Daoy (cell line): ENCODE measurements around the gene ZNG1A. TPM values are rescaled to one million over a fixed set of nuclear protein-coding genes. Genes with fewer than 3 reads are reported as not detected.
"Not testable (repeated sequence)": the region's sequence is repeated elsewhere in the genome, so short reads cannot be mapped to it uniquely, and the experiment has no call there.

ENCODE experiments used
- DNase-seq: peaks from one replicate; pipeline ENCODE4 v3.0.0-alpha.2; 2015; ENCODE audit warnings: low read depth
- total RNA-seq: library from RNA; depleted of rRNA; stranded (reverse); fragments of >200 nt; shearing (Covaris generic); gene quantifications from 2 replicates; pipeline ENCODE4 v1.2.3, GENCODE V29; 2014; rRNA removed

The ZNG1A gene
- total RNA-seq: 106 and 157 TPM in 2 replicates

DNA sequence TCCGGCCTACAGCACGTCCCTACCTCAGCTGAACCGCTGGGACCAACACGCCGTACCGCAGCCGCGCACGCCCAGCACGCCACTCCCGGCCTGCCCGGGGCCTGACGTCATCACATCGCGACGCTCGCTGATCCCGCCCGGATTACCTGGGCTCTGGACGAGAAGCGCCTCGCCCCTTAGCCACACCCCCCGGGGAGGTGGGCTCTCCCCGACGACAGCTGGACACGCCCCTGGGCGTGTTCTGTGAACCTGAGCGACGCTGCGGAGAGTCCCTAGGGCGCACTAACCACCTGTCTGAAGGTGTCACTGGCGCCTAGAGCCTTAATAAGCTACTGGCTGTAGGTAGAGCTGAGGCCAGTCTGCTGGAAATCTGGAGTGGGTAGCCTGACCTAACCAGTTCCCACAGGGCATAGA, at the start of gene ZNG1A:
Gene ZNG1A, minus strand, starts transcription at position 87 of the 414 bp plus-strand sequence. CDS start 87 bp downstream, outside the sequence.
- peak; percentile 89 for DNase-seq

DNA sequence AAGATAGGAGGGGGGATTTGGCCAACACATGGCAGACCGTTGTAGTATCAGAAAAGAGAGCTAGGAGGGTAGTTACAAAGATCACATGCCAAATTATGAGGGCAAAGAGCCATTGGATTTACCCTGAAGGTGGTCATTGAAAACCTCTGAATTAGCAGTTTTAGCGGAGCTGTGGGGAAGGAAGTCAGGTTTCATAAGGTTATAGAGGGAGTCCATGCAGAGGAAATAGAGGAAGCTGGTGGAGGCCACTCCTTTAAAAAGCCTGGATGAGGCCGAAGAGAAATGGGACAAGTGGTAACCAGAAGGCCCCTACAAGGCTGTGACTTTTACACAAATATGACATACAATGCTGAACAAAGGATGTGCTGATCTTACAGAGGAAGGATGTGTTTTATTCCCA, 49.0 kb upstream of the ZNG1A start:
- DNase-seq: no peak

DNA sequence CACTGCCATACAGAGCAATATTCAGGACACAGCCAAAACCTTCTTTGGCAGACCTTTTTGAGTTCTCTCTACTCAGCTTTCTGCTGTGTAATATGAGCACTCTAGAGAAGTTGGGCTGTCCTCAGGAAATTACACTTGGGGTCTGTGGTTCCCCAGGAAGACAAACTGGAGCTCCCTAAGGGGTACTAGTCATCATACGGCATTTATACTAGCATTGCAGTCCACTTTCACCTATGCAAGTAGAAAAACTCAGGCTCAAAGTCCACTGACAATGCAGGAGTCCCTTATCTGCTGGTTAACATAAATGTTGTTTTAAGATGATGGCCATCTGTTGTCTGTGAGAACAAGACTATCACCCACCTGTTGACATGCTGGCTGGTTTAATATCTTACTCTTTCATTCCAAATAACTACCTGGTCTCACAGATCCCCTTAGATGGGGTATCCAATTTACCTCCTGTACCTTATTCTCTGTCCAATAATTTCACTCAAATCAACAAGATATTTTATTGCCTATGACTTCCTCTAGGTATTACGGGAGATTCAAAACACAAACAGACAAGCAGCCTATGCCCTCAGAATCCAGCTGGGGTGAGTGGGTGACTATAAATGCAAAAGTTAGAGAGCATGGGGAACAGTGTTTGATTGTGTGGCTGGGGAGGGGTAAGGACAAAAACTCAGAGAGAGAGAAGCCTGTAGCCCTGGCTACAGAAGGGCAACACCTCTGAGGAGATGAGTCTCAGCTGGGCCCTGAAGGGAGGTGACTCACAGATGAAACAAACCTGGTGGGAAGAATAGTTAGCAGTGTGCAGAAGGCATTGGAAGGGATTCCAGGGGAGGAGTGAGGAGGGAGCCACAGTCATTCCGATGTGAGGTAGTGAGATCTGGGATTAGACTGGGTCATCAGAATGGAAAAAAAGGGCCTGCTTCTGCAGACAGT, 46.0 kb upstream of the ZNG1A start:
- peak; percentile 90 for DNase-seq

DNA sequence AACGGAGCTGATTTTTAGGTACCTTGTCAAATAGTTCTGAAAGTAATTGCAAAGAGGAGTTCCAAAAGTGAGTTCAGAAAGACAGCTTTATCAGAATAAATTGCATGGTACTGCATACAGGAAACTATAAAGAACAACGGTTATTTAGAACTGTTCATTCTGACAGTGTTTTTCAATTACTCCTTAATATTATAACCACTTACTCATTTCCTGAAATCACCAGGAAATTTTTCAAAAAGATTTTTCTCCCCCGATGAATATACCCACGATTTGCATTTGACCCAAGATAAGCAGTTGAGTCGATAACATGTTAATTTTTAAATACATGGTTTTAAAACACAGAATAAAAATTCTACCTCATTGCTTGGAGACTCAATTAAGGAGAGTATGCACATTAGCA, 45.2 kb upstream of the ZNG1A start:
- DNase-seq: no peak

DNA sequence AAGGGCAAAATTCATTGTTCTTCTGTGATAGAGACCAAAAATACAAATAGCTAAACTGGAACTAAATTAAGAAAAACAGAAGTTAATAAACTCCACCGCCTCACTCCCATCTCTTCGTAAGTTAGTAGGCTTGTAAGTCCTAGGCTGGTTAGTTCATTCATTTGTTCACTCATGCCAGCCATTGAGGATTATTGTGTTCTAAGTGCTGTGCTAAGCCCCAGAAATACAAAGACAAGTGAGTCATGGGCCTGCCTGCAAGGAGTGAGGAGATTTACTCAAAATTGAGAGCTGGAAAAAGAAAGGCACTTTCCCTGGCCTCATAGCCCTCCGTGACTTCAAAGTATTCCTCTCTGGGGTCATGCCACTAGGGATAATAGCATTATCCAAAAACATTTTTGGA, 44.3 kb upstream of the ZNG1A start:
- peak; percentile 67 for DNase-seq

DNA sequence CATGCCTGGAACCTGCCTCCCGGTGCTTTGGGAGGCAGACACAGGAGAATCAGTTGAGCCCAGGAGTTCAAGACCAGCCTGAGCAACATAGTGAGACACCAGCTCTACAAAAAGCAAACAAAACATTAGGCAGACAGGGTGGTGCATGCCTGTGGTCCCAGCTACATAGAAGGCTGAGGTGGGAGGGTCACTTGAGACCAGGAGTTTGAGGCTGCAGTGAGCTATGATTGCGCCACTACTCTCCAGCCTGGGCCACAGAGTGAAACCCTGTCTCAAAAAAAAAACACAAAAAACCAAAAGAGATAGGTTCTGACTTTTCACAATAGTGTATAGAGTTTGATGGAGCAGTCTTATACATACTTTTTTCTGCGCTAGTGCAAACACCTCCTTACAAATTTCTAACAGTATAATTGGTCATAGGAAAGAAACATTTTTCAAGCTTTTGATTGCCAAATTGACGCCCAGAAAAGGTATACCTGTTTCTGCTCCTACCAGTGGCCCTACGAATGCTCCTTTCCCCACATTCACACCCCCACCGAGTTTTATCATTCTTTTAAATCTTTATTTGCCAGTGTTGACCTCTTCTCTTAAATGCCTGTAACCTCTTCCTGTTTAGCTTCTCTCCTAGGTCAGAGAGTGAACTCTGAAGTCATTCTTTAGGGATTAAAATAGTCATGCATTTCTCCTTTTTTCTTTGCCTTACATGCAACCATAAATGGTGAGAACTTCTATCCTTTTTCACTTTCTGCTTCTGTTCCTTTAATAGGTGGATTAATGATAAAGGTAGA, 43.3 kb upstream of the ZNG1A start:
- peak; percentile 69 for DNase-seq

DNA sequence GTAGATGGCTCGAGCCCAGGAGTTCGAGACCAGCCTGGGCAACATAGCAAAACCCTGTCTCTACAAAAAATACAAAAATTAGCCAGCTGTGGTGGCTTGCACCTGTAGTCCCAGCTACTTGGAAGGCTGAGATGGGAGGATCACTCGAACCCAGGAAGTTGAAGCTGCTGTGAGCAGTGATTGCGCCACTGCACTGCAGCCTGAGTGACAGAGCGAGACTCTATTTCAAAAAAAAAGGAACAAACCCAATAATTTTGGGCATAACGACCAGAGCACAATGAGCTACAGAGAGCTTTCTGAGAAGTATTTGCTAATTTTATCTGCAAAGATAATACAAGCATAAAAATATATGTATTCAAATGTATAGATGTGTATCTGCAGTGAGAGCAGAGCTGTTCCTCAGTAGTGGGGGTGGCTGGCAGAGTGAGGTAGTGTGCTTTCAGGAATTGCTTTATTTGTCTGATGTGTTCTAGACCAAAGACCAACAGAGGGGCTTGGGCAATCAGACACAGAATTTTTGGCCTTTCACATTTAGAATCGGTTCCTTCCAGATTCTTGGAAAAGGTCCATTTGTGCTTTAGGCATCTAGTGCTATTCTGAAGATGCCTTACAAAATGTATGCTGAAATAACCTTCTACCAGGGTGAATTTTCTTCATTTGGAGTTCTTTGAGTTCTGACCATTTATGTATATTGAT, 41.0 kb upstream of the ZNG1A start:
- no peak for DNase-seq

DNA sequence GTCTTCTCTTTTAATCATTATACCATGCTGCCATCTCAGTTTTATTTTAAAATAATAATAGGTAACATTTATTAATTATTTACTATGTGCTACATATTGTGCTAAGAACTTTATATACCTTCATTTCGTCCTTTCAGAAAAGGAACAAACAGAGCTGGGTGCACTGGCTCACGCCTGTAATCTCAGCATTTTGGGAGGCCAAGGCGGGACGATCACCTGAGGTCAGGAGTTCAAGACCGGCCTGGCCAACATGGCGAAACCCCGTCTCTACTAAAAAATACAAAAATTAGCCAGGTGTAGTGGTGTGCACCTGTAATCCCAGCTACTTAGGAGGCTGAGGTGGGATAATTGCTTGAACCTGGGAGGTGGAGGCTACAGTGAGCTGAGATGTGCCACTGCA, 40.2 kb upstream of the ZNG1A start:
- DNase-seq: not testable (repeated sequence)

DNA sequence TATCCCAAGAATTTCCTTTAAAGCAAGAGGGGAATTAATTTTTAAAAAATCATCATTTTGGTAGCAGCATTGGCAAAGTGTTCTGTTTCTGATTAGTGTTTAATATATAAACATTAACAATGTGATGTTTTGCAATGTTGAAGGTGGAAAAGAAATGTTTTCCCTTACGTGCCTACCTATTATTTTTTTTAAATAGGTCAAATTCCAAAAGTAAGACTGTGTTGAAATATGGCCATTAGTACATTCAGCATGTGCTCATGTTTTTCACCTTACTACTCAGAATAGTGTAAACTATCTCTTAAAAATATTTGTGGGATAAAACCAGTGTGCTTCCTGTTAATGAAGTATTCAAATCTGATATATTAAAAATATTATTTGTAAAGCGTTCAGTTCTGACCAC, 39.1 kb upstream of the ZNG1A start:
- no peak for DNase-seq

DNA sequence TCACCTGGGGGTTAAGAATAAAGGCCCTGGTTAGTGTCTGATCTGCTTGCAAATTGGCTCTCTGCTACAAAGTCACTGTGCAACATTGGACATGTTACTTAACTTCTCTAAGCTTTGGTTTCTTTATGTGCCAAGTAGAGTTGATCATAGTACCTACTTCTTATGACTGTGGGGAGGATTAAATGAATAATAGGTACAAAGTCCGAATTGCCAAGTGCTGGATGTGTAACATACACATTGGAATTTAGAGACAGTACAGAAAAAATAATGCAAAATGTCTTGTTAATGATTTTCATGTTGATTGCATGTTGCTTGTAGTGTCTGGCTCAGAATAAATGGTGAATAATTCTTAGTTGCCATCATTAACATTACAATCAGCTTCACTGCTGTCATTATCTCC, 38.0 kb upstream of the ZNG1A start:
- DNase-seq: no peak

DNA sequence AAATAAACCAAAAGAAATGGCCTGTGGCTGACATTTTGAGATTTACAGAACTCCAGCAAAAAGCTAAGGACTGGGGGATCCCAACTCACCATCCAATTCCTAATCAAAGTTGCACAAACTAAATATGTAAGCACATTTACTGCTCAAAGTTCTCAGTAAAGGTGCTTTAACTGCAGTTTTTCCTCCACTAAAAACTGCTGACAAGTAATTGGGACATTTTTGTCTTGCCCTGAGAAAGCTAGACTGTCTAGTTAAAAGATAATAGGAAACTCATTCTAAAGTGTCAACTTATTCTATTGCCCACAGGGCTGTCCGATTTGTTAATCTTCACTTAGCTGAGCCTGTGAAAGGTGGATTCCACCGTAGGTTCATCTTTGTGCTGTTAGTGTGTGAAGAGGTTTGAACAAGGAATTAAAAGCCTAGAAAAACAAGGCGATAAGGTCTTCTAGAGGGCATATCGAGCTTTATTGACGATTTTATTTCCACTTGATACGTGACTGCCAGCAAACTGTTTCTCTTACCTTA, 36.8 kb upstream of the ZNG1A start:
- DNase-seq: no peak

DNA sequence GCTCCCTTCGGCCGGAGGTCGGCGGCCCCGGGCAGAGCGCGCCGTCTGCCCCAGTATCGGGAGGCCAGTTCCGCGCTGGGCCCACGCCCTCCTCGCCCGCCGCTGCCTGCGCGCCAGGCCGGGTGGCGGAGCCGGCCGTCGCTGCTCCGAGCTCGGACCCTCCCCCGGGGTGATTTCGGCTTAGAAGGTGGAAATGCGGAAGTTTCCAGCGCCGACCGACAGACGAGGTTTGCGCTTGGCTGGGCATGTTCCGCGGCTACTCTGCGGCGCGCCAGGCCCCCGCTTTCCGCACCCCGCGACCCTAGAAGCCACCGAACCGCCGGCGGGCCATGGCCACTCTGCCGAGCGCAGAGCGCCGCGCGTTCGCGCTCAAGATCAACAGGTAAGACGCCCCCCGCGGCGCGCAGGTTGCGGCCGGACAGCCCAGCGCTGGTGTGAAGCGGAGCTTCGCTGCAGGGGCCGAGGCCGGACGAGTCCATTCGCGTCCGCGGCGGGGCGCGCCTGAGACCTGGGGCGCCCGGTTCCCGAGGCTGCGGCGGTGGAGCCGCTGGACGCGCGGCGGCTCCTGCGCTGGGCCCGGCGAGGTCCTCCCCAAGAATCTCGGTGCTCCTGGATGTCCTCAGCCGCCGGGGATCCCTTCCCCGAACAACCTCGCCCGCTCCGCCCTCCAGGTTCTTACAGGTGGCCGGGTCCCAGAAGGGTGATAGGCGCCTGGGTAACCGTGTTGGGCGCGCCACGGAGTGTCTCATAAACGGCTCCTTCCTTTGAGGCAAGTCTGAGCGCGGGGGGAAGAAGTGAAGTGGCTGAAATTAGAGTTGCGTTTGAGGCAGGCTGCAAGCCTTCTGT, 36.0 kb upstream of the ZNG1A start, which contains the start of gene DOCK8:
Gene DOCK8, plus strand, starts transcription at position 218 of the 846 bp plus-strand sequence. Its CDS starts 112 bp downstream, at position 330.
- peak; percentile 84 for DNase-seq

DNA sequence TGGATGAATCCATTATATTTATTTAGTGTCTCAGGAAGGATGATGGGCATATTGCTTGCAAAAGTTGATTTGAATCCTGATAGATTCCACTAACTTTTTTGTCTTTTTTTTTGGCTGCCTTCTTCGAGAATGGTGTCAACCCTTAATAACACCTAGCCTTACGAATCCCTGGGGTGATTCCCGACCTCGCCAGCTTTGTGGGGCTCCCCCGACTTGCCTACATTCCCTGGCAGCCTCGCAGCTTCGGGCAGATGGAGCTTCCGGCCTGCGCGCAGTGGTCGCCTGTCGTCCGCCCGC, 35.4 kb upstream of the ZNG1A start:
- DNase-seq: no peak

DNA sequence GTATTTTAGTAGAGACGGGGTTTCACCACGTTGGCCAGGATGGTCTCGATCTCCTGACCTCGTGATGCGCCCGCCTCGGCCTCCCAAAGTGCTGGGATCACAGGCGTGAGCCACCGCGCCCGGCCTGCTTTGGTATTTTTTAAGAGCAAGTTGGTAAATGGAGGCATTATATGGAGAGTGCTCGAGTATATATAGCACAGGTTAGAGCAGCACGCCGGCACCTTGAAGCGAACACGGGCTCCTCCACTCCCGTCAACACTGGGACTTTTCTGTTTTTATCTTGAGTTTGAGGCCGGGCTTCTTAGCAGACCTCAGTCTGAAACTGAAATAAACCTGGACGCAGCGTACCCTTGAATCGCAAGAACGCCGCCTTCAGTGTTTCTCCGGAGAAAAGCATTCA, 35.0 kb upstream of the ZNG1A start:
- not testable (repeated sequence) for DNase-seq

DNA sequence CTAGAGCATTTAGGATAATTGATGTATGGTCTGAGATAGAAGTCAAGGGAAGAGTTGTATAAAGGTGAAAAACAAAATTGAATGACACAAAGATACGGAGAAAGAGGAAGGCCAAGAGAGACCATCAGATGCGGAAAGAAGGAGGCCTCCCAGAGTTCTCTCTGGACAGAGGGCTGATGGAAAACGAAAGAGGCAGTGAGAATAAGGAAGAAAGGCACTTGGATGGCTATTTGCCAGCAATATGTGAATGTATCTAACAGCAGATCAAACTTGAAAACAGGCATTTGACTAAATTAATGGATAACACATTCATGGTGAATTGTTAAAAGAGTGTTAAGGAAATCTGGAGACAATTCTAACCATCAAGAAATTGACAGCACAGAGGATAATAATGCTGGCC, 33.4 kb upstream of the ZNG1A start:
- no peak for DNase-seq

DNA sequence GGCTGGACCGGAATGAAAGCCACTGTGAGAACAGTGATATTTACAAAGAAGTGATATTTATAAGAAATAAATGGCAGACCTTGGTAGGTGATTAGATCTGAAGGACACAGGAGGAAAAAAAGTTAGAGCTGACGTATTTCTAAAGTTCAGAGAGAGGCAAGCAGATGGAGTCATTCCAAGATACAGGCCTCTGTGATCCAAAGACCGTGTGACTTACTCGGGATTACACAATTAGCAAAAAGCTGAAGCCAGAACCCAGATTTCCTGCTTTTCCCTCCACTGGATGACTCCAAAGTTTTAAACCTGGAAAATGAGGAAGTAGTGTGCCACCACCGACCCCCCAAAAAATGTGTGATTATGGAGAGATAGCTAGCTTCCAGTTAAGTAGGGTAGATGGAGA, 32.7 kb upstream of the ZNG1A start:
- DNase-seq: no peak

DNA sequence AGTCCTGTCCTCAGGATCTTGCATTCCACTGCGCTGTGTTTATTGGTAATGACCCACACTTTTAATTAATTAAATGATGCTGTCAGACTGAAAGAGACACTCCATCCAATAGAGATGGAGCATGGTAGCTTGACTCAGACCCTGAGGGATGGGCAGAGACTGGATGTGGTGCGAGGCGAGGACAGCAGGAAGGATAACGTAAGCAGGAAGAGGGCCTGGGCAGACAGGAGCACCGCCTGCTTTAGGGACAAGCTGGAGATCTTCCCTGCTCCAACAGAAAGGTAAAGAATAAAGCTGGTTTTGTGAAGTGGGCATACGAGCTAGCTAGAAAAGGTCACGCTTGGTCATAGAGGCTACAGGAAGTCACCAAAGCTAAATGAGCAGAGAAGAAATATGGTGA, 32.2 kb upstream of the ZNG1A start:
- peak; percentile 43 for DNase-seq

DNA sequence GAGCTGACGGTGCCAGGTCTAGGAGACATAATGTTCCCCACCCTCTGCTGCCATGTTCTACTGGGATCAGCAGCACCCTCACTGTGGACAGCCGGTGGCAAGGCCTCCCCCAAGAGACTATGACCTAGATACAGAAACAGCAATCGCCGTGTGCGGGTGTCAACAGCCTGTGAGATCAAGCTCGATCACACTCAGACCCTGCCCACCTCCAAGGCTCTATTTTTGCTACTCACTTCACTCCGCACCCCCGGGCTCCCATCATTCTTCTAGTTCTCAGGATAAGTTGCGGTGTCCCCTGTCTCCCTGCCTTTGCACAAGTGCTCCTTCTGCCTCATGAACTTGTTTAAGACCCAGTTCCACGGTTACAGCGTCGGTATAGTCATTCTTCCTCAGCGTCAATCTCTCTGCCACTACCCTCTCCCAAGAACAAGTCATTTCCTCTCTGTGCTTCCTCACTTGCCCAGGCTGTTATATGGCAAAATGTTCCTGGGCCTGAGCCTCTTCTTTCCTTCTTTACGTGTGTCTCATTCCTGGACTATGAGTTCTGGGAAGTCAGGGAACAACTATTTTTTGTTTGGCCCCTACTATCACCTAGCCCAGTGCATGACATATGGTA, 30.4 kb upstream of the ZNG1A start:
- no peak for DNase-seq

DNA sequence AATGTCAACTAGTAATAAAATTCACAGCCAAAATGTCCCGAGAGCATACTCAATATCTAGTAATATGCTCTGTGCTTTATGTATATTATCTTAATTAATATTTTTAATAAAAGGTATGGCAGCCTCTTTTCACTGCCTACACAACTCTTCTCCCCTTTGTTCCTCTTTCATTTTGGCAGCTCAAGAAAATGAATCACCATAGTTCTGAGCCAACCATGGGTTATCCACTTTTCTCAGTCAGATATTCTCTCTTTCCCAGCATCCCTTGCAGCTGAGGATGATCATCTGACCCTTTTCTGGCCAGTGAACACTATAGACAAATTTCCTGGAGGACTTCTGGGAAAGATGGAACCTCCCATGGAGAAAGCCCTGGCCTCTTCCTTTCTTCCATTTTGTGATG, 27.6 kb upstream of the ZNG1A start:
- DNase-seq: no peak

DNA sequence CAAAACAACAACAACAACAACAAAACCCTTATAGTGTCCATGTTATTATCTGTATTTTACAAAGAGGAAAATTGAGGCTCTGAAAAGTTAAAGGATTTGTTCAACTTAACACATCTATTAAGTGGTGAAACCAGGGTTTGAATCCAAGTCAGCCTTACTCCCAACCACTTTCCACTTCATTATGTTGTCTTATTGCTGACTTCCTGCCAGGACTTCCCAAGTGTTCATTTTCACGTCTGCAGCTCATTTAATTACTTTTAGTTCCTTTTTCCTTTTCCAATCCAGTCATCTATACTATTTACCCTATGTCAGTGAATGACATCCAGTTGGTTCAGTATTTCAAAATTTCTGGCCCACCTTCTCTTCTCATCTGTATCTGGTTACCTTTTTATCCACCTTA, 20.7 kb upstream of the ZNG1A start:
- DNase-seq: not testable (repeated sequence)
